C1 segment of cervical spinal cord (tissue), 14 donors: Measurements from ENCODE around the gene ACTR3C.
"Not testable (repeated sequence)": the region's sequence is repeated elsewhere in the genome, so short reads cannot be mapped to it uniquely, and the experiment has no call there.

Experiments
- DNase-seq, 14 donors: peaks; one replicate each; lab custom pipeline; 2025; lab: John Stamatoyannopoulos, UW

ACTR3C gene

DNA sequence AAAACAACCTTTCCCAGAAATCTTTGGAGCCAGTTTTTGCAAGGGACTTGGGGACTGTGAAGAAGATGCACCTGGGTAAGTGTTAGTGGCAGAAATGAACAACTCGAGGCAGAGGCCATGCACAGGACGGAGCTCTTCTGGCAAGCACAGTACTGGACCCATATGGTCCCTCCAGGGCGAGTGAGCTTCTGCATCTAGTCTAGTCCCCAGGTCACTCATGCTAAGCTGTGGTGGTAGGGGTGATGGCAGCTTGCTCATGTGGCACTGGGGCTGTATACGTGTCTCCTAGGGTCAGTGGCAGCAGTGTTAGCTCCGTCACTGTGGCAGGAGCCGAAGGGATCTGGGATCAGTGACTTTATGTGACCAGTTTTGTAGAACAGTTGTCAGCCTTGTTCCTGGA is 9.5 kb downstream of the ACTR3C start:
- no peak for DNase-seq

DNA sequence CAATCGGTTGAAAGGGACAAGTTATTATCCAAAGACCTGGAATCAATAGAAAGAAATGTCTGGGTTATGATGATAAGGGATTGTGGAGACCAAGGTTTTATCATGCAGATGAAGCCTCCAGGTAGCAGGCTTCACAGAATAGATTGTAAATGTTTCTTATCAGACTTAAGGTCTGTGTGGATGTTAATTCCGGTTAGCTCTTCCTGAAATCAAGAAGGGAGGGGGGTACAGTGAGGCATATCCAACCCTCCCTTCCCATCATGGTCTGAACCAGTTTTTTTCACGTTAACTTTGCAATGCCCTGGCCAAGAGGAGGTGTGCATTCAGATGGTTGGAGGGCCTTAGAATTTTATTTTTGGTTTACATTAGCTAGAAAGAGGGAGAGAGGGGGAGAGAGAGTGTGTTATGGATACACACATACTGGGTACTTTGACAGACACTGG is 10.0 kb downstream of the ACTR3C start:
- DNase-seq: no peak

DNA sequence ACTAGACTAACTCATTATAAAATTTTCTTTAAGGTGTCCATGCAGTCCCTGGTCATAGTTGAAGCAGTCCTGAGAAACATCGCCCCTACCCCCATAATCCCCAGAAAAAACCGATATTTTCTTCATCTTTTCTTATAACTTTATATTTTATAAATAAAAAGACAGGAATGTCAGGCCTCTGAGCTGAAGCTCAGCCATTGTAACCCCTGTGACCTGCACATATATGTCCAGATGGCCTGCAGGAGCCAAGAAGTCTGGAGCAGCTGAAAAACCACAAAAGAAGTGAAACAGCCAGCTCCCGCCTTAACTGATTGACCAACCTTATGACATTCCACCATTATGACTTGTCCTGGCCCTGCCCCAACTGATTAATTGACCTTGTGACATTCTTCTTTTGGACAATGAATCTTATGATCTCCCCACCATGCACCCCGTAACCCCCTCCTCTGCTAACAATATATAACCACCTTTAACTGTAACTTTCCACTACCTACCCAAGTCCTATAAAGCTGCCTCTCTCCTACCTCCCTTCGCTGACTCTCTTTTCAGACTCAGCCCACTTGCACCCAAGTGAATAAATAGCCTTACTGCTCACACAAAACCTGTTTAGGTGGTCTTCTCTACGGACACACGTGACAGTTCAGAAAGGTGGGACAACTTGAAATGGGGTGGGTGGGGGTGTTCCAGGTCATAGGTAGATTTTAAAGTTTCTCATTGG is 10.5 kb downstream of the ACTR3C start:
- not testable (repeated sequence) for DNase-seq

DNA sequence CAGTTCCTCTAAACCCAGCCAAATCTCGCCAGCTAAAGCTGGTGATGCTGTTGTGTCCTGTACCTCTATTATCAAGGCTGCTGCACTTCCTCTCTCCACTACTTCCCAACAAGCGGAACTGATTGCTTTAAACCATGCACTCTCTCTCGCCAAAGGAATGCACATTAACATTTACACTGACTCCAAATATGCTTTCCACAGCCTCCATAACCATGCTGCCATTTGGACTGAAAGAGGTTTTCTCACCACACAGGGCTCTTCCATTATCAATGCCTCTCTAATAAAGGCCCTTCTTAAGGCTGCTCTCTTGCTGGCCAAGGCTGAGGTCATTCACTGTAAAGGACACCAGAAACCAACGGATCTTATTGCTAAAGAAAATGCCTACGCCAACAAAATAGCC is 11.6 kb downstream of the ACTR3C start:
- no peak for DNase-seq

DNA sequence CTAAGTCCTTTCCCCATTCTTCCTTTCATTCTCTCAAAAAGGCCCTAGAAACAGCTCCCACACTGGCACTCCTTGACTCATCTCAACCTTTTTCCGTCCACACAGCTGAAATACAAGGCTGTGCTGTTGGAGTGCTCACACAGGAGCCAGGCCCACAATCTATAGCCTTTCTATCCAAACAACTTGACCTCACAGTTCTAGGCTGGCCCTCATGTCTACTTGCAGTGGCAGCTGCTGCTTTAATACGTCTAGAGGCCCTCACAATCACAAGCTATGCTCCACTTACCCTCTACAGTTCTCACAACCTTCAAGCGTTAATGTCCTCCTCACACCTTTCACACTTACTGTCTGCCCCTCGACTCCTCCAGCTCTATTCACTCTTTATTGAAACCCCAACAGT is 12.2 kb downstream of the ACTR3C start:
- no peak for DNase-seq

DNA sequence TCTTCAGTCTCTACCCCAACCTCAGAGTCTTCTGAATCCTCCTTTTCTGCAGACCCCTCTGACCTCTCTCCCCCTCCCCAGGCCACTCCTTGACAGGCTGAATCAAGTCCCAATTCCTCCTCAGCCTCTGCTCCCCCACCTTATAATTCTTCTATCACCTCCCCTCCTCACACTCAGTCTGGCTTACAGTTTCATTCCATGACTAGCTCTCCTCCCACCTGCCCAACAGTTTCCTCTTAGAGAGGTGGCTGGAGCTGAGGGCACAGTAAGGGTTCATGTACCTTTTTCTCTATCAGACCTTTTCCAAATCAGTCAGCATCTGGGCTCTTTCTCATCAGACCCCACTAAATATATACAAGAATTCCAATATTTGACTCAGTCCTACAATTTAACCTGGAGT is 14.8 kb downstream of the ACTR3C start:
- no peak for DNase-seq

DNA sequence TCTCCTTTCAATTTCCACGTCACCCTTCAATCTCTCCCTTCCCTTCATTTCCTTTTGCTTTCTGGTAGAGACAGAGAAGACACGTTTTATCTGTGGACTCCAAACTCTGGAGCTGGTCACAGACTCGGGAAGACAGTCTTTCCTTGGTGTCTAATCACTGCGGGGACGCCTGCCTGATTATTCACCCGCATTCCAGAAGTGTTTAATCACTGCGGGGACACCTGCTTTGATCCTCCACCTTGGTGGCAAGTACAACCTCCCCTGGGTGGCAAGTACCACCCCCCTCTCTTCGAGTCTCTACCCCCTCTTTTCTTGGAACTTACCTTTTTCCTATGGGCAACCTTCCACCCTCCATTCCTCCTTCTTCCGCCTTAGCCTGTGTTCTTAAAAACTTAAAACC is 15.4 kb downstream of the ACTR3C start:
- DNase-seq: no peak

DNA sequence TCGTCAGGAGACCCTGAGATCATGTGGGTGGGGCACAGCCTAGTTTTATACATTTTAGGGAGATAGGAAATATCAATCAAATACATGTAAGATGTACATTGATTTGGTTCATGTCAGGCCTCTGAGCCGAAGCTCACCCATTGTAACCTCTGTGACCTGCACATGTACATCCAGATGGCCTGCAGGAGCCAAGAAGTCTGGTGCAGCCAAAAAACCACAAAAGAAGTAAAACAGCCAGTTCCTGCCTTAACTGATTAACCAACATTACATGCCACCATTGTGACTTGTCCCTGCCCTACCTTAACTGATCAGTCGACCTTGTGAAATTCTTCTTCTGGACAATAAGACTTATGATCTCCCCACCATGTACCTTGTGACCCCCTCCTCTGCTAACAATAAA is 16.2 kb downstream of the ACTR3C start:
- no peak for DNase-seq

DNA sequence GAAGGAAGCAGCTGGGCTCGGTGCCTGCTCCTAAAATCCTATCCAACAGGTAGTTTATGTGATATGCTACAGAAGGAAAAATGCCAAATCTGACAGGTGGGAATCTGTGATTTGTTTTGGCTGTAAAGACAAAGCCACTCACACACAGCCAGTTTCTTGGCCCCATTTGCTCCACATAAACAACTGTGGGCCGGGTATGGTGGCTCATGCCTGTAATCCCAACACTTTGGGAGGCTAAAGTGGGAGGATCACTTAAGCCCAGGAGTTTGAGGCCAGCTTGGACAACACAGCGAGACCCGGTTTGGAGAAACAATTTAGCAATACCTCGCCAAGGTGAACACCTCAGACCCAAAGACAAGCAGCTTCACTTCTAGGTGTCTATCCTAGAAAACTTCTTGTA is 17.0 kb downstream of the ACTR3C start:
- peak in 1 of 14 donors; percentile 67 for DNase-seq

DNA sequence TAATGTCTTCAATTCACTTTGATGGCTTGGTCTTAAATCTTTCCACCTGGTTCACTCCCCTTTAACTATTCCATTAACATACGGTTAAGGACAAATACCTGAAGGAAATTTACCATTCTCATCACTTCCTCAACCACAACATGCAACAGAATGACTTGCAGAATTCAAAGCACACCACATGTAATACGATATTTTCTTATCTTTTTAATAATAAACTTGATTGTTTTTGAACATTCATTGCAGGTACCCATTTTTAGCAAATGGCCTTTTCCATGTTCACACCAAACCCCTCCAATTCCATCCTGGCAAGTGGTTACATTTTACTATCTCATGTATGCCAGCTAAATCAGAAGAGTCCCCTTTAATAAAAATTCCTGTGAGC is 17.5 kb downstream of the ACTR3C start:
- DNase-seq: not testable (repeated sequence)

DNA sequence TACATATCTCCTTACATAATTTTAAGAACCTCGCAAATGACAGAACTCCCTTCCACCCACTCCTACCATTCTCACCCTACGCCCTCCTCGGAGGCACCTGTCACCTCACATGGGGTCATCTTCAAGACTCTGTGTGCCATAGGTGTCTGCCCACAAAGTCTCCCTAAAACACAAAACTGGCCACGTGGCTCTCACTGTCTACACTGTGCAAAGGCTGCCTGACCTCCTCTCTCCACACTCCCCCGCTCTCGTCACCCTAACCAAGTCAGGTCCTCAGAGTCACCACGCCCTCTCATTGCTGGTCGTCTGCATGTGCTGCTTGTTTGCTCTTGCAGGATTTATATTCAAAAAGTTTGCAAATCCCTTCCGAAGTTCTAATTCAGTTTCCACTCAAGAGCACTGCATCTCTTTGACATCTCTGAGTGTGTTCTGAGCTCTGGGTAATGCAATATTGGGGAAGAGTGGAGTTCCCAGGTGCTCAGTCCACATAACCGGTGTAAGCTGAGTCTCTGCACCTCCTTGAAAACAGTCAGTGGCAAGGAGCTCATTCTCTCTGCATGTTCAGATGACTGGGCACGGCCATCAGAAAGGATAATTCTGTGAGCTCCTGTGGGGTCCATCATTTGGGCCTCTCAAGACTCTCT is 18.0 kb downstream of the ACTR3C start:
- DNase-seq: not testable (repeated sequence)

DNA sequence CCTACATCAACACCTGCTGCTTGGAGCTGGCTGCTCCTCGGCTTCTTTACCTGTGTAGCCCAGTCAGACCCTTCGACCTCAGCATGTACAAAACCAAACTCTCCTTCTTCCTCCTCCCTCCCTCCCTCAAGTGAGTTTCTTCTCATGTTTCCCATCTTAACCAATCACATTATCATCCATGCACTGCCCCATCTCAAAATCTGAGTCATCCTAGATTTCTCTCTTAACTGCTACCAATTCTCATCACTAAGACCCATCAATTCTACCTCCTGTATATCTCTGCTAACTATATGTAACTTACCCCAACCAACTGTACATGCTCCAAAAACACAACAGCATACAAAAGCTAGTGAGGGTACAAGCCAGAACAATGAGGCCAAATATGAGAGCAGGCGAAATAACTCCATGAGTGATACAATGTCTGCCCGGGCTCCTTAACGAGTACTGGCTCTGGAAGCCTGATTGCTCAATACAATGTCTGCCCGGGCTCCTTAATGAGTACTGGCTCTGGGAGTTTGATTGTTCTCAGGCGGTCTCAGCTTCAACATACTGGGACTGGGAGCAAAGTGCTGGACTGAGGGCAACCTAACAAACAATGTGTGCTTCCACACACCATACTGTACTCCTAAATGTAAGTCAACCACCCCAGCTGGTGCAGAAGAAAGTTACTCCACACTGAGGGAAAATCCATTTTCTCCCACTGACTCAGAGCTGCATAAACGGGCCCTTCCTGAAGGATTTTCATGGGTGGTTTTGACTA is 18.7 kb downstream of the ACTR3C start:
- DNase-seq: not testable (repeated sequence)

DNA sequence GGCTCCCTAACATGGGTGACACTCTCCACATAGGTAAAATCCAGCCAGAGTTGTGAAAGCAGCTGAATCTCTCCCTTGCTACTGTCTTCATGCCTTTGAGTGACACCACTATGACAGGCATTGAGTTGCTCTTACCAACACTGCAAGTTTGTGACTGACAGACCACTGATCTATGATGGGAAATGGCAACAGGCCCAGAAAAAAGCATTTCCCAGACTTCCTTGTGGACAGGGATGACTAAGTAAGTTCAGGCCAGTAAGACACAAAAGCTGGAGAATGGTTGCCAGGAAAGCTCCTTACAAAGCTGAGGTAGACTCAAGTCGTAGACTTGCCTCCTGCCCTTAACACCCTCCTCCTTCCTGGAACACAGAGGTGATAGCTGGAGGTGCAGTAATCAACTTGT is 20.4 kb downstream of the ACTR3C start:
- DNase-seq: not testable (repeated sequence)

DNA sequence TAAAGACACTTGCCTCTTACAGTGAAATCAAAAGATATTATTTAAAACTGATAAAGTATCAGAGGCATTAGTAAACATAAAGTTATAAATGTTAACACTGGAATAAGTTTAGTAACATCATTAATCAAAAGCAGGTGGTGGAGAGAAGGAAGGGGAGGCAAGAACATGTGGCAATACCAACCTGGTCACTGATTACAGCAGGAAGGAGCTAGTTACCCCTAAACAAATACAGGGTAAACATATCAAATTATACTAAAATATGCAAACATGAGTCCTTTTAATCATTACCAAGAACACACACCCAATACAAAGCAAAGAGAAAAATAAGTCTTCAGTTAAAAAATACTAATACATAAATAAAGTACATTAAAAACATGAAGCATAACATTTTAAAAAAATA is 25.4 kb downstream of the ACTR3C start:
- not testable (repeated sequence) for DNase-seq

DNA sequence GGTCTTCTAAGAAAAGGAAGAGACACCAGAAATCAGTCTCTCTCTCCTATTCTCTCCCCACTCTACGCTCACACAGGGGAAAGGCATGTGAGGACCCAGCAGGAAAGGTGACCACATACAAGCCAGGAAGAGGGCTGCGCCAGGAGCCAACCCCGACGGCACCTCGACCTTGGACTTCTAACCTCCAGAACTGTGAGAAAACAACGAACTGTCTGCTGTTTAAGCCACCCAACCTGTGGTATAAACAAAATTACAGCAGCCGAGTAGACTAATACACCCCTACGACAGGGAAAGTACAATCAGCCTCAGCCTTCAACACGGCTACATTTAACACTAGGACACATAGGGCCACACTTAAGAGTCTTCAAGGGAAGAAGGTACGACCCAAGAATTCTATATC is 26.5 kb downstream of the ACTR3C start:
- not testable (repeated sequence) for DNase-seq

DNA sequence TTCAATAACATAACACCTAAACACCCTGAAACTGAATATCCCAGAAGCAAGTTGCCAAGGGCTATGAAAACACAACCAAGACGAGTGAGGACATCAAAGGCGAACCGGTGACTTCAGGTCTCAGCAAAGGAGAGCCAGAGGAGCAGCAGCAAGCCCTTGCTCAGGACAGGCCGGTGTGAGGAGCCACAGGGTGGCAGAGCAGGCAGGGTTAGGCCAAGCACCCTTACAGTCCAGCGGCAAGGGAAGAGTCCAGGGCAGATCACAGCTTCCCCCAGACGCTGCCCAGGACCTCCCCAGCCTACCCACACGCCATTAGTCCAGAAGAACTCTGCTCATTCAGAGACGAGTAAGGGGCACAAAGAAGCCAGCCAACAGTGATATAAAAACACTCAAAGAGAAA is 27.7 kb downstream of the ACTR3C start:
- DNase-seq: not testable (repeated sequence)

DNA sequence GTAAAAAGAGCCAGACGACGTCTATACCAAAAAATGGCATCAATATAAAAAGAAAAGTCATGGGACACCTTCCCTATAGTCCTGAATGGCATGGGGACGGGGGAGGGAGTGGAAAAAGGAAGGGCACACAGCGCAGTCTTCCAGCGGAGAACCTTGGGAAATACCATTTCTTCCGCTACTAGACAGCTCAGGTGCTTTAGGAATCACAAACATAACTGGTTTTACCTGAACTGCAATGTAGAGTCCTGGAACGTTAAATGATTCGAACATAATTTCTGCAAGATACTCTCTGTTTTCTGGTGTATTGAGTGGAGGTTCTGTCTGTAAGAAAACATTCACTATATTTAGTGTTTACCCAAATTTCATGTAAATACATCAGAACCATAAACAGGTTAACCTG is 28.3 kb downstream of the ACTR3C start:
- not testable (repeated sequence) for DNase-seq

DNA sequence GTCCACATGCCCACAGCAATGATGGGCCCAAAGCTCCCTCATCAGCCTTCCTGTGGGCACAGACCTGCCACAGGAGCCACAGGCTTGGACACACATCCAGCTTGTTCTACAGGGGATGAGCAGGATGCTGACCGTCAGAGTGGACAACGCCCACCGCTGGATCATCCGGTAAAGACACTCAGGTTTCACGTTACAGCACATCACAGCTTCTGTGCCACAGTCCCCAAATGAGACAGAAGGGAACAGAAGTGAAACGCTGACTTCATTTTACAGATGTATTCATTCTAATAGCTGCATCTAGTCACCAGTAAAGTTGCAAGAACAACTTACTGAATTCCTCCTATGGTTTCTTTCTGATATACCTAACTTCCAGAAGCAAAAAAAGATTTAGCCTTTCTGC is 33.0 kb downstream of the ACTR3C start:
- not testable (repeated sequence) for DNase-seq

DNA sequence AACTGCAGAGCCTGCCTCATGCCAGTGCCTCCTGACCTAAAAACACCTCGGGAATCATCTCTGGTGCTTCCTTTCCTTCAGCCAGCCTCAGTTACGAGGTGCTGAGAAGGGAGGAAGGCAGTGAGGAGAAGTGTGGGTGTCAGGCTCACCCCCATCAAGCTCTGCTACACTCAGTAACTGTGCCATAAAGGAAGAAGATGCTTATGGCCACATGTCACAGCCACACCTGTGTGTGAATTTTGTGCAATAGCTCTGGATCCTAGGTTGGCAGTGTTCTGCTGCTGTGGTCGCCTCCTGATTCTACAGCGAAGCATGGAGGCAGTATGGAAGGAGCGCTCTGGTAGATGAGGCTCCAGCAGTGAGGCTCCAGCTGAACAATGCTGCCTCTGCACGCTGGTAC is 34.5 kb downstream of the ACTR3C start:
- not testable (repeated sequence) for DNase-seq

DNA sequence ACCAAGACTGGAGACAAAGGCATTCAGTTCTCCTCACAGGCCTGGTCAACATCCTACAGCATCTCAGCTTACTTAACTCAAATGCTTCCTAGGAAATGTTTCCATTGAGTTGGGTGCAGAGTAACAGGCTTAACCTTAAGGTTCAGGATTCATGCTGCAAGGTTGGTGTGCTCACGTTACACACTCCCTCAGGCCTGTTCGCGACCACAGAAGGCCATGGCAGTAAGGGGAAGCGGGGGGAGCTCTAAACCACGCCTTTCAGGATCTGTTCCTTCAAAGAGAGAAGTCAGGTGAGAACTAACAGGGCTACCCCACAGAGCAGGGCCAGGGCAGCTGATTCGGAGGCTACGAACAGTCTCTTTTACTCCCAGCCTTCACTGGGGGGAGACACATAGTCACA is 35.5 kb downstream of the ACTR3C start:
- DNase-seq: not testable (repeated sequence)

DNA sequence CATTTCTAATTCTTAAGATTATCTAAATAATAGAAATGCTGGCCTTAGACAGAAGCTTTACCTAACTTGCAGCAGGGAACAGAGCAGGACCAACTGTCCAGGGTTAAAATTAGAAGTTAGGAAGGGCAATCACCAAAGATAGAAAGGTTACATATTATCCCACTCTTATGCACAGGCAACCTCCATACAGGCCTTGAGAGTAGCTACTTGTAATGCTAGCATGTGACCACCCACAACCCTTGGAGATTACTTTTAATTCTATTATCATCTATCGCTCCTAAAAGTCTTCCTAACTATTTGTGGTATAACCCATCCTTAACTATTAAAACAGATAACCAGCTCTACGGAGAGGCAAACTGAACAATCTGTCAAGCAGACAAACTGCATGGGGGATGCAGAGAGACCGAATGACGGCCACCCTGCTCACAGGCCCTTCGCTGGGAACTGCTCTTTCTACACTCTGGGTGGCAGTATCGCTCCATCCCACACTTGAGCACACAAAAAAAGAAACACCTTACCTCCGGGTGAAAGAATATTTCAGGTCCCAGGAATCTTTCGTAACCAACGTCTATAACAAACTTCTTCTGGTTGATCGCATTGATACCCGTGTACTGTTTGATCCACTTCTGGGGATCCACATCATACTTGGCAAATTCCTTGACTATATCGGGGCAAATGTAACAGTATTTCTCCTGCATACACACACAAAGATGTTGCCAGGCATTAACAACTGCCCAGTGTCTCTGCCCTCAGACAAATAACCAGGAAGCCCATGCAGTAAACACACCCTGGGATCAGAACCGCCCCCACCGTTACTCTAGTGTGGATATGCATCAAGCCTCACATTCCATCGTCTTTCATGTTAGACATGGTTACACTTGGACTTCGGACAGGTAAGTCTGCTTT is 37.2 kb downstream of the ACTR3C start:
- DNase-seq: peak in 3 of 14 donors; percentile 5 to 42 (median 6)
